Neural cell (in vitro differentiated cells): Measurements from ENCODE around the gene ADARB1. TPM values are rescaled to one million over a fixed set of nuclear protein-coding genes. Genes with fewer than 3 reads are reported as not detected.

ENCODE experiments used
- H2AFZ ChIP-seq: fragments of 200-600, 300-800 bp; sonication (generic), shearing (Covaris generic); 2 replicates; pipeline ENCODE4 v1.6.0; 2014; ENCODE audit warnings: low read depth, mild to moderate bottlenecking, antibody characterized with exemption, low read length, moderate library complexity
- H3F3A ChIP-seq: fragments of 200-600 bp; shearing (Covaris generic); 2 replicates; pipeline ENCODE4 v1.6.1; 2016; ENCODE audit warnings: mild to moderate bottlenecking, moderate library complexity, mixed read lengths, antibody characterized with exemption, low read length; ENCODE audit not compliant: insufficient read depth, poor library complexity, severe bottlenecking
- H3K27ac ChIP-seq: fragments of 200-600, 300-800 bp; sonication (generic), shearing (Covaris generic); 2 replicates; pipeline ENCODE4 v1.5.1; 2014; ENCODE audit warnings: mild to moderate bottlenecking, low read length, moderate library complexity
- H3K27me3 ChIP-seq: fragments of 300-800, 200-600 bp; sonication (generic), shearing (Covaris generic); 2 replicates; pipeline ENCODE4 v1.6.0; 2014; ENCODE audit warnings: mild to moderate bottlenecking, low read depth, low read length, moderate library complexity; ENCODE audit not compliant: insufficient read depth
- H3K36me3 ChIP-seq: fragments of 300-800, 200-600 bp; sonication (generic), shearing (Covaris generic); 2 replicates; pipeline ENCODE4 v1.5.1; 2014; ENCODE audit warnings: mild to moderate bottlenecking, antibody characterized with exemption, low read length, moderate library complexity; ENCODE audit not compliant: insufficient read depth
- H3K4me2 ChIP-seq: fragments of 300-800, 200-600 bp; sonication (generic), shearing (Covaris generic); 2 replicates; pipeline ENCODE4 v1.6.0; 2014; ENCODE audit warnings: mild to moderate bottlenecking, low read length
- H3K4me3 ChIP-seq: fragments of 300-800, 200-600 bp; sonication (generic), shearing (Covaris generic); 2 replicates; pipeline ENCODE4 v1.5.1; 2014; ENCODE audit warnings: mild to moderate bottlenecking, low read length, moderate library complexity
- H3K79me2 ChIP-seq: fragments of 200-600 bp; shearing (Covaris generic); replicated peaks from 2 replicates; pipeline ENCODE4 v1.6.0; 2014; ENCODE audit warnings: mild to moderate bottlenecking, low read length, moderate library complexity; ENCODE audit not compliant: insufficient read depth
- H3K9ac ChIP-seq: fragments of 300-800, 200-600 bp; sonication (generic), shearing (Covaris generic); 2 replicates; pipeline ENCODE4 v1.6.1; 2016; ENCODE audit warnings: mild to moderate bottlenecking, low read length, mixed read lengths
- H3K9me2 ChIP-seq: fragments of 200-600 bp; shearing (Covaris generic); 2 replicates; pipeline ENCODE4 v1.6.1; 2016; ENCODE audit warnings: mild to moderate bottlenecking, low read length, mixed read lengths; ENCODE audit not compliant: insufficient read depth
- H3K9me3 ChIP-seq: fragments of 200-600, 300-800 bp; sonication (generic), shearing (Covaris generic); 2 replicates; pipeline ENCODE4 v1.6.1; 2016; ENCODE audit warnings: mild to moderate bottlenecking, mixed run types, low read length, moderate library complexity, mixed read lengths
- H4K20me1 ChIP-seq: fragments of 200-600 bp; shearing (Covaris generic); 2 replicates; pipeline ENCODE4 v1.6.1; 2016; ENCODE audit warnings: mild to moderate bottlenecking, mixed run types; ENCODE audit not compliant: insufficient read depth
- EP300 ChIP-seq: fragments of 450-650 bp; conservative IDR thresholded peaks from 2 replicates; pipeline ENCODE4 v1.6.1; 2014; ENCODE audit warnings: antibody characterized with exemption, mild to moderate bottlenecking, moderate library complexity; ENCODE audit not compliant: poor library complexity, severe bottlenecking
- EZH2 ChIP-seq: fragments of 200-600, 300-800 bp; shearing (Covaris generic), sonication (generic); IDR thresholded peaks from 2 replicates; pipeline ENCODE4 v1.6.1; 2014; ENCODE audit warnings: antibody characterized with exemption, low read length, borderline replicate concordance, mild to moderate bottlenecking; ENCODE audit not compliant: insufficient read depth, poor library complexity, severe bottlenecking
- MXI1 ChIP-seq: fragments of 450-650 bp; conservative IDR thresholded peaks from 2 replicates; pipeline ENCODE4 v1.6.1; 2014; ENCODE audit warnings: antibody characterized with exemption, mild to moderate bottlenecking; ENCODE audit not compliant: poor library complexity, severe bottlenecking
- POLR2AphosphoS5 ChIP-seq: IDR thresholded peaks from 2 replicates; pipeline ENCODE4 v1.6.1; 2012
- RAD21 ChIP-seq: fragments of 450-650 bp; conservative IDR thresholded peaks from 2 replicates; pipeline ENCODE4 v1.6.1; 2014; ENCODE audit warnings: antibody characterized with exemption, mild to moderate bottlenecking, moderate library complexity
- SMC3 ChIP-seq: fragments of 450-650 bp; conservative IDR thresholded peaks from 2 replicates; pipeline ENCODE4 v1.6.1; 2014; ENCODE audit warnings: antibody characterized with exemption, mild to moderate bottlenecking, moderate library complexity; ENCODE audit not compliant: poor library complexity
- TAF1 ChIP-seq: IDR thresholded peaks from 2 replicates; pipeline ENCODE4 v1.6.1; 2012; ENCODE audit warnings: low read depth
- polyA plus RNA-seq: library from polyadenylated mRNA; depleted of rRNA; stranded (reverse); fragments of >200 nt; gene quantifications from 2 replicates; pipeline ENCODE4 v1.2.3, GENCODE V29; 2014
- TF ChIP-seq, protein P1 (sequence below): IDR thresholded peaks from 2 replicates; pipeline ENCODE4 v1.6.1; 2012; ENCODE audit warnings: borderline replicate concordance
- TF ChIP-seq, protein P2 (sequence below): fragments of 450-650 bp; IDR thresholded peaks from 2 replicates; pipeline ENCODE4 v1.5.1; 2014; ENCODE audit warnings: antibody characterized with exemption, mild to moderate bottlenecking, moderate library complexity; ENCODE audit not compliant: poor library complexity, severe bottlenecking

Gene ADARB1
- polyA plus RNA-seq, 1 donor from 2014 or later: 8.9 TPM

DNA sequence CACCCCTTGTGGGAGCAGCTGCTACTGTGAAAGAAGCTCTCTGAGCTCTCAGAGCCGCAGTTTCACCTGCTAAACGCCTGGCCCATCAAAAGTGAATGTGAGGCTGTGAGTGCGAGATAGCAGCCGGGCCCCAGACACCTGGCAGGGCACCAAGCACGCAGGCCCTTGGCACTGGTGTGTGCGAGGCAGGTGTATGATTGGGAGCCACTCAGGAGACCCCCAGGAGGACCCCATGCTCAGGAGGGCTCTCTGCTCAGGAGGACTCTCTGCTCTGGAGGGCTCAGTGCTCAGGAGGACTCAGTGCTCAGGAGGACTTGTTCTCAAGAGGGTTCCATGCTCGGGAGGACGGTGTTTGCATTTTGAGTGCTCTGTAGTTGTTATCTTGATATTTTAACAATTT lies 14.3 kb upstream of the ADARB1 start:
- no peaks in the 10 kb centered on the region for H3K27me3 ChIP-seq
- H2AFZ ChIP-seq: no peak overlapping the region
- no peaks in the 10 kb centered on the region for H3K79me2 ChIP-seq
- H3K9ac ChIP-seq: no peak overlapping the region
- no peaks in the 10 kb centered on the region for H3K9me2 ChIP-seq
- H3K36me3 ChIP-seq: no peaks in the 10 kb centered on the region
- TF ChIP-seq SMC3 (no peak), MXI1 (no peak), EZH2 (no peak), TAF1 (no peak), EP300 (no peak), POLR2AphosphoS5 (no peak), RAD21 (no peak)
- TF ChIP-seq, protein P1, sequence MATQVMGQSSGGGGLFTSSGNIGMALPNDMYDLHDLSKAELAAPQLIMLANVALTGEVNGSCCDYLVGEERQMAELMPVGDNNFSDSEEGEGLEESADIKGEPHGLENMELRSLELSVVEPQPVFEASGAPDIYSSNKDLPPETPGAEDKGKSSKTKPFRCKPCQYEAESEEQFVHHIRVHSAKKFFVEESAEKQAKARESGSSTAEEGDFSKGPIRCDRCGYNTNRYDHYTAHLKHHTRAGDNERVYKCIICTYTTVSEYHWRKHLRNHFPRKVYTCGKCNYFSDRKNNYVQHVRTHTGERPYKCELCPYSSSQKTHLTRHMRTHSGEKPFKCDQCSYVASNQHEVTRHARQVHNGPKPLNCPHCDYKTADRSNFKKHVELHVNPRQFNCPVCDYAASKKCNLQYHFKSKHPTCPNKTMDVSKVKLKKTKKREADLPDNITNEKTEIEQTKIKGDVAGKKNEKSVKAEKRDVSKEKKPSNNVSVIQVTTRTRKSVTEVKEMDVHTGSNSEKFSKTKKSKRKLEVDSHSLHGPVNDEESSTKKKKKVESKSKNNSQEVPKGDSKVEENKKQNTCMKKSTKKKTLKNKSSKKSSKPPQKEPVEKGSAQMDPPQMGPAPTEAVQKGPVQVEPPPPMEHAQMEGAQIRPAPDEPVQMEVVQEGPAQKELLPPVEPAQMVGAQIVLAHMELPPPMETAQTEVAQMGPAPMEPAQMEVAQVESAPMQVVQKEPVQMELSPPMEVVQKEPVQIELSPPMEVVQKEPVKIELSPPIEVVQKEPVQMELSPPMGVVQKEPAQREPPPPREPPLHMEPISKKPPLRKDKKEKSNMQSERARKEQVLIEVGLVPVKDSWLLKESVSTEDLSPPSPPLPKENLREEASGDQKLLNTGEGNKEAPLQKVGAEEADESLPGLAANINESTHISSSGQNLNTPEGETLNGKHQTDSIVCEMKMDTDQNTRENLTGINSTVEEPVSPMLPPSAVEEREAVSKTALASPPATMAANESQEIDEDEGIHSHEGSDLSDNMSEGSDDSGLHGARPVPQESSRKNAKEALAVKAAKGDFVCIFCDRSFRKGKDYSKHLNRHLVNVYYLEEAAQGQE: no peak
- TF ChIP-seq, protein P2, sequence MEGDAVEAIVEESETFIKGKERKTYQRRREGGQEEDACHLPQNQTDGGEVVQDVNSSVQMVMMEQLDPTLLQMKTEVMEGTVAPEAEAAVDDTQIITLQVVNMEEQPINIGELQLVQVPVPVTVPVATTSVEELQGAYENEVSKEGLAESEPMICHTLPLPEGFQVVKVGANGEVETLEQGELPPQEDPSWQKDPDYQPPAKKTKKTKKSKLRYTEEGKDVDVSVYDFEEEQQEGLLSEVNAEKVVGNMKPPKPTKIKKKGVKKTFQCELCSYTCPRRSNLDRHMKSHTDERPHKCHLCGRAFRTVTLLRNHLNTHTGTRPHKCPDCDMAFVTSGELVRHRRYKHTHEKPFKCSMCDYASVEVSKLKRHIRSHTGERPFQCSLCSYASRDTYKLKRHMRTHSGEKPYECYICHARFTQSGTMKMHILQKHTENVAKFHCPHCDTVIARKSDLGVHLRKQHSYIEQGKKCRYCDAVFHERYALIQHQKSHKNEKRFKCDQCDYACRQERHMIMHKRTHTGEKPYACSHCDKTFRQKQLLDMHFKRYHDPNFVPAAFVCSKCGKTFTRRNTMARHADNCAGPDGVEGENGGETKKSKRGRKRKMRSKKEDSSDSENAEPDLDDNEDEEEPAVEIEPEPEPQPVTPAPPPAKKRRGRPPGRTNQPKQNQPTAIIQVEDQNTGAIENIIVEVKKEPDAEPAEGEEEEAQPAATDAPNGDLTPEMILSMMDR: no peak
- no peak overlapping the region for H3K4me3 ChIP-seq
- H3K9me3 ChIP-seq: no peaks in the 10 kb centered on the region
- H3K27ac ChIP-seq: no peak overlapping the region
- no peaks in the 10 kb centered on the region for H3F3A ChIP-seq
- H3K4me2 ChIP-seq: no peak overlapping the region
- no peaks in the 10 kb centered on the region for H4K20me1 ChIP-seq

DNA sequence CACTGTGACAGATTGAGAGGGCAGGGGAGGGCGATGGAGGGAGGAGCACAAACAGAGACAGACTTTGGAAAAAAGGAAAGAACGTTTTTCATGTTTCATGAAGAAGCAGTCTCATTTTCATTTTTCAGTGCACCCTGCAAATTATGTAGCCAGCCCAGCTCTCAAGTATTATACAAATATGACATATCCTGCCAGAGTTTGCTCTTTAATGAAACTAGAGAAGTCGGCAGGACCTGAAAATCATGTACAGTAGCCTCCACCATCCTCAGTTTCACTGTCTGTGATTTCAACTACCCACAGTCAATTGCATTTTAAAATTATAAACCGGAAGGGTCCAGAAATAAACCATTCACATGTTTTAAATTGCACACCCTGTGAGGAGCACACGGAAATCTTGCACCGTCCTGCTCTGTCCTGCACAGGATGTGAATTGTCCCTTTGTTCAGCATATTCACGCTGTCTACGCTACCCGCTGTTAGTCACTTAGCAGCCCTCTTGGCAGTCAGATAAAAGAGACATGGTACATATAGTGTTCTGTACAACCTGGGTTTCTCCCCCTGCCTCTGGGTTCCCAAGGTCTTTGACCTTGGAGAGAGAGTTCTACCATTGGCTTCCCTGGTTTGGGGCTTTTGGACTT lies 13.6 kb upstream of the ADARB1 start:
- TF ChIP-seq POLR2AphosphoS5: no peak
- Histone ChIP-seq H2AFZ (no peak overlapping the region), H3K27me3 (no peaks in the 10 kb centered on the region), H3K9me3 (no peaks in the 10 kb centered on the region), H3K9me2 (no peaks in the 10 kb centered on the region), H3K9ac (no peak overlapping the region), H3K36me3 (no peaks in the 10 kb centered on the region), H3F3A (no peaks in the 10 kb centered on the region), H3K4me3 (no peak overlapping the region), H3K79me2 (no peaks in the 10 kb centered on the region), H3K27ac (no peak overlapping the region), H3K4me2 (no peak overlapping the region), H4K20me1 (no peaks in the 10 kb centered on the region)

DNA sequence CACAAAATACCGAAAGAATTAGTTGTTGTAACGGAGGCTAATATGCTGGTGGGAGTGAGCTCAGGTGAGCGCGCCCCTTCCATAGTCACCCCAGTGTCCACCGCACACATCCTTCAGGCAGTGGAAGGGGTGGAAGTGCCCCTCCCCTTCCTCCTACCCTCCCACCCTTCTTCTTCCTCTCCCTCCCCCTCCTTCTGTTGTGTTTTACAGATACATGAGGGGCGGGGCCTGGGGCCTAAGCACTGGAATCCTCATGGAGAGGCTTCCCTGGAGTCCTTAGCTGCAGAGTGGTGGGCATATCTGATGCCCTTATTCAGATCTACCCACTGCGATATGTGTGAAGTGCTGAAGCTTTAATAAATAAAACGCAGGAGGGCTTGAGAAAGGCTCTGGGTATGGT lies 10.3 kb upstream of the ADARB1 start:
- no peaks in the 10 kb centered on the region for H4K20me1 ChIP-seq
- no peaks in the 10 kb centered on the region for H3F3A ChIP-seq
- H3K9ac ChIP-seq: no peak overlapping the region
- H3K9me2 ChIP-seq: no peaks in the 10 kb centered on the region
- no peaks in the 10 kb centered on the region for H3K36me3 ChIP-seq
- H3K27me3 ChIP-seq: no peaks in the 10 kb centered on the region
- no peak overlapping the region for H3K4me2 ChIP-seq
- H3K4me3 ChIP-seq: no peak overlapping the region
- no peaks in the 10 kb centered on the region for H3K79me2 ChIP-seq
- TF ChIP-seq, protein P1: no peak
- TF ChIP-seq POLR2AphosphoS5: no peak
- TF ChIP-seq TAF1: no peak
- no peak for TF ChIP-seq SMC3
- TF ChIP-seq RAD21: no peak
- no peak for TF ChIP-seq EZH2
- no peak for TF ChIP-seq EP300
- TF ChIP-seq MXI1: no peak
- TF ChIP-seq, protein P2: no peak
- no peak overlapping the region for H3K27ac ChIP-seq
- no peak overlapping the region for H2AFZ ChIP-seq
- H3K9me3 ChIP-seq: no peaks in the 10 kb centered on the region
